Astrocyte of the spinal cord (primary cell): ENCODE data around the gene TMEM132D.
A peak's percentile ranks its signal among the peaks of the same experiment; 100 is the strongest.
"Not testable (repeated sequence)": the region's sequence is repeated elsewhere in the genome, so short reads cannot be mapped to it uniquely, and the experiment has no call there.

Experiments used
- DNase-seq: peaks from one replicate; pipeline ENCODE4 v3.0.0; 2011; ENCODE audit warnings: low read depth, low spot score
- H3K4me3 ChIP-seq: 2 replicates; pipeline ENCODE4 v1.5.1; 2011; ENCODE audit warnings: low read depth, mild to moderate bottlenecking, low read length, moderate library complexity
- in situ Hi-C: cut with HindIII; loops from 2 replicates; pipeline ENCODE4 v1.10.0; 2017; ENCODE audit warnings: low sequenced_read_pairs
- TF ChIP-seq, protein P1 (sequence below): IDR thresholded peaks from 2 replicates; pipeline ENCODE4 v1.5.1; 2012; ENCODE audit warnings: low read depth, mild to moderate bottlenecking, low read length, inconsistent platforms

TMEM132D gene

DNA sequence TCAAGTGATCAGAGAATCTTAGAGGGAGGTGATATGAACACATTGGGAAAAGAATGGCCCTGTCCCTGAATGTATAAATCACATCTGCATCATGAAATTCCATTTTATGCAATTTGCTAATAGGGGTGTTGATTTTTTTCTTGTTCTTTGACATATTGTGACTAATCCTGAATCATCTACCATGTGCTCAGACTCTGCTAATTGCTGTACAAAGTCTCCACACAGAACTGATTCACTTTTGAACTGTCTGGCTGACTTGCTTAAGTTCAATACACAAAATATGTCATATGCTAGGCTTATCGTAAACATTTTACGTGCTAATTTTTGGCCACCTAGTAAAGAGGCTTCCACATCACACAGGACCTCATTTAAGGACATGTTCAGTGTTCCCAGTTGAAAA, 2.6 kb downstream of the TMEM132D start:
- DNase-seq, result peak; percentile 44
- H3K4me3 ChIP-seq, result no peak overlapping the region
- in situ Hi-C loops, result no loop called here
- TF ChIP-seq, protein P1, sequence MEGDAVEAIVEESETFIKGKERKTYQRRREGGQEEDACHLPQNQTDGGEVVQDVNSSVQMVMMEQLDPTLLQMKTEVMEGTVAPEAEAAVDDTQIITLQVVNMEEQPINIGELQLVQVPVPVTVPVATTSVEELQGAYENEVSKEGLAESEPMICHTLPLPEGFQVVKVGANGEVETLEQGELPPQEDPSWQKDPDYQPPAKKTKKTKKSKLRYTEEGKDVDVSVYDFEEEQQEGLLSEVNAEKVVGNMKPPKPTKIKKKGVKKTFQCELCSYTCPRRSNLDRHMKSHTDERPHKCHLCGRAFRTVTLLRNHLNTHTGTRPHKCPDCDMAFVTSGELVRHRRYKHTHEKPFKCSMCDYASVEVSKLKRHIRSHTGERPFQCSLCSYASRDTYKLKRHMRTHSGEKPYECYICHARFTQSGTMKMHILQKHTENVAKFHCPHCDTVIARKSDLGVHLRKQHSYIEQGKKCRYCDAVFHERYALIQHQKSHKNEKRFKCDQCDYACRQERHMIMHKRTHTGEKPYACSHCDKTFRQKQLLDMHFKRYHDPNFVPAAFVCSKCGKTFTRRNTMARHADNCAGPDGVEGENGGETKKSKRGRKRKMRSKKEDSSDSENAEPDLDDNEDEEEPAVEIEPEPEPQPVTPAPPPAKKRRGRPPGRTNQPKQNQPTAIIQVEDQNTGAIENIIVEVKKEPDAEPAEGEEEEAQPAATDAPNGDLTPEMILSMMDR, result no peak

DNA sequence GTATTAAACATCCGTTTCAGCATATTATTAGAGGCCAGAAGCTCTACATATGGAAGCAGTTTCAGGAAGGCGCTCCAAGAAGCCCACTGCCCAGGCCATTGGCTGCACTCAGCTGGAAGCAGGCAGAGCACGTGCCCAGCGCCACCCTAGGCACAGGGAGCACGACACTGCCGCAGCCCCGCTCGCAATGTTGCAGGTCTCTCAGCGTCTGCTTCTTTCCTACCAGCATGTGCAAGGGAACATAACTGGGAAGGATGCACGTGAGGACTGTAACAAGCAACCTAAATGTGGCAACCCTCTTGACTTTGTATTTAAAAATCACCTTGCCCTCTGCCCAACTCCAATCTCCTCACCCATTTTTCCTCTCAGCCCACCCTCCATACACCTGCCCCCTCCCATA, 3.5 kb downstream of the TMEM132D start:
- no peak for DNase-seq
- in situ Hi-C loops, result no loop called here
- TF ChIP-seq, protein P1, result no peak
- H3K4me3 ChIP-seq, result no peak overlapping the region

DNA sequence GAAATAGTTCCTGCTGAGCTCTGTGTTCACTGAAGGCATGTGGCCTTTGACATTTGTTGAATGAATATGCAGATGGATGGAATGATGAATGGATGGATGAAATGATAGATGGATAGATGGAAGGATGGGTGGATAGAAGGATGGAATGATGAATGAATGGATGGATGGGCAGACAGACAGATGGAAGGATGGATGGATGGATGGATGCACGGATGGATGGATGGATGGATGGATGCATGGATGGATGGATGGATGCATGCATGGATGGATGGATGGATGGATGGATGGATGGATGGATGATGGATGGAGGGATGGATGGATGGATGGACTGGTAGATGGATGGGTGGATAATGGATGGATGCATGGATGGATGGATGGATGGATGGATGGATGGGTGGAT, 4.8 kb downstream of the TMEM132D start:
- in situ Hi-C loops, H3K4me3 ChIP-seq, DNase-seq: not testable (repeated sequence)

DNA sequence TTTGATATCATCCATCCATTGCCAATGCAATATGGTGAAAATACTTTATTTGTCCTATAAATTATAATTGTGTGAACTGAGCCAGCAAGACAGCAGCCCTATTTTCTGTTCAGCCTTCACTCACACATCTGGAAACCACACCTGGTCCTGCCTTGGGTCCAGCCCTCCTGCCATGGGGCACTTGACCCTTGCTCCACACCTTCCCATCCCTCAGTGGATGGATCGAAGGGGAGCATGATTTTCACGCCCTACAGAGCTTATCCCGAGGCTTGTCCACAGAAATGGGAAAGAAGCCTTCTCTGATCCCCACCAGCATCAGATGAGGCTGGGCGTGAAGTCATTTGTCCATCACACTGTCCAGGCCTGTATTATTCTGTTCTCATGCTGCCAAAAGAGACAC, 10.1 kb downstream of the TMEM132D start:
- in situ Hi-C loops, result no loop called here
- no peak for DNase-seq
- no peak overlapping the region for H3K4me3 ChIP-seq
- TF ChIP-seq, protein P1, result no peak

DNA sequence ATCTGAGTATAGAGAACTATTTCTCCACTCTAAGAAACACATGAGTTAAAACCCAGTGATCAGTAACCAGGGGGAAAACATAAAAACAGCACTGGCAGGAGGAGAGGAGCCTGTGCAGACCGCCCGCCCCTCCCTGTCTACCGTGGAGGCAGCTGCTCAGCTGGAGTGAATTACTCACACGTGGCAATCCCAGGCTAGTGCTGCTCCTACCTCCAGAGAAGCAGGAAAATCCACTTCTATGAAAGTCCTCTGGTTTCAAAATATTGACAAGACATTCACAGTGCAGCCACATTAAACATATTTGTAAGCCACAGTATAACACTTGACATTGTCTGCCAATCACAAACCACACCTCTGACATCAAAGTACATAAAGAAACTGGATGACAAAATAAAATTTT, 16.7 kb downstream of the TMEM132D start:
- peak; percentile 62 for DNase-seq
- H3K4me3 ChIP-seq, result no peak overlapping the region
- in situ Hi-C loops, result no loop called here
- TF ChIP-seq, protein P1, result no peak

DNA sequence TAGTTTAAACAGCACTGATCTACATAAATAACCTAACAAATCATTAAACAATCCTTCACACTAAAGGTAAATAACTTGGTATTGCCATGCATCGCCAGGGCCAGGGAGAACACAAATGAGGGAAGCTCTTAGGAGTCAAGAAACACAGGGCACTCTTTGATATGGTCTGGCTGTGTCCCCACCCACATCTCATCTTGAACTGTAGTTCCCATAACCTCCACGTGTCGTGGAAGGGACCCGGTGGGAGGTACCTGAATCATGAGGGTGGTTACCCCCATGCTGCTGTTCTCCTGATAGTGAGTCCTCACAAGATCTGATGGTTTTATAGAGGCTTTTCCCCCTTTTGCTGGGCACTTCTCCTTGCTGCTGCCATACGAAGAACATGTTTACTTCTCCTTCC, 17.3 kb downstream of the TMEM132D start:
- no peak for DNase-seq
- in situ Hi-C loops, result no loop called here
- TF ChIP-seq, protein P1, result no peak

DNA sequence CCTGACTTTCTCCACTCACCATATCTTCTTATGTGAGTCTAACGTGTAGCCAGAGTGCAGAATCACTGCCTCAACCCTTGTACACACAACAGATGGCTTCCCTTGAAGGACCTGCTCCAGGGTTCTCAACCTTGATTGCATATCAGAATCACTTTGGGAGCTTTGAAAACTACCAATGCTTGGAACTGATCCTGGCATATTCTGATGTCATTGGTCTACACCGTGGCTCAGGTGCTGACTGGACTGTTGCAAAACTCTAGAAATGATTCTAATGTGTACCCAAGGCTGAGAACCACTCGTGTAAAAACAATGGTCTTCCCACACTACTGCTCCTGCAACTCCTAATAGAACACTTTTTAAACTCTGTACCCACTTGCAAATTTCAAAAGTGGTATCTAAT, 18.5 kb downstream of the TMEM132D start:
- in situ Hi-C loops, result no loop called here
- DNase-seq, result no peak
- H3K4me3 ChIP-seq, result no peak overlapping the region
- TF ChIP-seq, protein P1, result no peak

More for the DNA sequence above, 17.3 kb downstream of the TMEM132D start:
- H3K4me3 ChIP-seq, result no peak overlapping the region
